Measurements from ENCODE around the gene PEX5.
"Not testable (repeated sequence)": the region's sequence is repeated elsewhere in the genome, so short reads cannot be mapped to it uniquely, and the experiment has no call there.

PEX5 gene

GRCh38 chr12:7217475-7218069, 28.1 kb downstream of the PEX5 start:
- no peak for DNase-seq (ENCODE audit: low read depth)

GRCh38 chr12:7219599-7220243, 30.2 kb downstream of the PEX5 start:
- peak; percentile 41 for DNase-seq (ENCODE audit: low read depth)

DNA sequence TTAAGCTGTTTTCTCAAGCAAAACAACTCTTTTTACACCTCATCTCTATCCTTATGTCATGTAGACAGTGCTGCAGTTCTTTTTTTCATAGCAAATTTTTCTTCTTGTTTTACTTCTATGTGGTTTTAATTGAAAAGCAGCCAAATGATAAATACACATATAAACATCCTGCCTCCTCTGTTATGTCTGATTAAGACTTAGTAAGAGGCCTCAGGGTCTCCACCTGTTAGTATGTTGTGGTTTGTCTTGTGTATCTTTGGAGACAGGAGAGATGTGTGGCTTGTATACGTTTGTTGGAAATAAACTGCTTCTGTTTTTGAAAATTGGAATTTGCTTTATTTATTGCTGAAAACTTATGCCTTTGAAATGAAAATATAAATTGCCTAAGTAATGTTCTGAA, 32.0 kb downstream of the PEX5 start:
- no peak for DNase-seq (ENCODE audit: low read depth)

GRCh38 chr12:7229741-7230140, 40.3 kb downstream of the PEX5 start:
- DNase-seq (ENCODE audit: low read depth), result no peak

- no peak for DNase-seq (ENCODE audit: low read depth)
Observed at GRCh38 chr12:7241404-7242005, 52.0 kb downstream of the PEX5 start.

DNA sequence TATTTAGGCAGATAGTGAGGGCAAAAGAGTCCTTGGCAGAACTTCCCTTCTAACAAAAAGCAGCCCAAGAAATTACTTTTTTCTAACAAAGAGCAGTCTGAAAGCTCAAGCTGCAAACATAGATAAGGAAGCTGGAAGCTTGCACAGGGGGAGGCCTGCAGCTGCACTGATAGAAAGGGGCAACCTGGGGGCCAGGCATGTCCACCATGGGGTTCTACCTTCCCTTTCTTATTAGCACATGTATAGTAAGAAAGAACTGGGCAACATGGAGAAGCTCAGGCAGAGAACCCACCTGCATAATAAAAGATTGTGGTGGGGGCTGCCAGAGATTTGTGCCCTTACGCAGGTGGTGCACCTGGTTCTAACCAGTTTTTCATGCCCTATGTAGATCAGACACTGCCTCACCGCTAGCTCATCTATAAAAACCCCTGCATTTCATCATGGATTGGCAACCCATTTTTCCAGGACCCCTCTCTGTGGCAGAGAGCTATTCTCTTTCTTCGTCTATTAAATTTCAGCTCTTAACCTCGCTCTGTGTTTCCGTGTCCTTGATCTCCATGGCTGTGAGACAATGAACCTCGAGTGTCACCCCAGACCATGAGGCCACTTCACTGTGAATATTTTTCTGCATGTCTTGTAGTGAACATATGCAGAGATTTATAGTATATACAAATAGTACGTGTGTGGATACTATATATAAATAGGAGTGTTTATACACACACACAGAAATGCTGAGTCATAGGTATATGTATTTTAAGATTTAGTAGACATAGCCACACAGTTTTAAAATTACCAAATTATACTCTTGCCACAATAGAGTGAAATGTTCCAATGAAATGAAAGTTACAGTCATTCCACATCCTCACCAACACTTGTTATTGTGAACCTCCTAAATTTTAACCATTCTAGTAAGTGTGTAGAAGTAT, 53.0 kb downstream of the PEX5 start:
- no peak for DNase-seq (ENCODE audit: low read depth)

DNA sequence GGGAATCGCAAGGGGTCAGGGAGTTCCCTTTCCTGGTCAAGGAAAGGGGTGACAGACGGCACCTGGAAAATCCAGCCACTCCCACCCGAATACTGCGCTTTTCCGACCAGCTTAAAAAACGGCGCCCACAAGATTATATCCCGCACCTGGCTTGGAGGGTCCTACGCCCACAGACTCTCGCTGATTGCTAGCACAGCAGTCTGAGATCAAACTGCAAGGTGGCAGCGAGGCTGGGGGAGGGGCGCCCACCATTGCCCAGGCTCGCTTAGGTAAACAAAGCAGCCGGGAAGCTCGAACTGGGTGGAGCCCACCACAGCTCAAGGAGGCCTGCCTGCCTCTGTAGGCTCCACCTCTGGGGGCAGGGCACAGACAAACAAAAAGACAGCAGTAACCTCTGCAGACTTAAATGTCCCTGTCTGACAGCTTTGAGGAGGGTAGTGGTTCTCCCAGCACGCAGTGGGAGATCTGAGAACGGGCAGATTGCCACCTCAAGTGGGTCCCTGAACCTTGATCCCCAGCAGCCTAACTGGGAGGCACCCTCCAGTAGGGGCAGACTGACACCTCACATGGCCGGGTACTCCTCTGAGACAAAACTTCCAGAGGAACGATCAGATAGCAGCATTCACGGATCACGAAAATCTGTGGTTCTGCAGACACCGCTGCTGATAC, 62.0 kb downstream of the PEX5 start:
- DNase-seq (ENCODE audit: low read depth), result not testable (repeated sequence)

GRCh38 chr12:7259060-7259459, 69.6 kb downstream of the PEX5 start:
- no peak for DNase-seq (ENCODE audit: low read depth)

Measured in activated T-helper 1 cell treated with Interleukin-2 at 50 U/mL for 16 hours (primary cell).